Vagina (tissue), 2 donors: Measurements from ENCODE around the gene SIPA1. TPM values are rescaled to one million over a fixed set of nuclear protein-coding genes. Genes with fewer than 3 reads are reported as not detected.

Experiments
- DNase-seq, 2 donors: peaks; one replicate each; pipeline ENCODE4 v3.0.0-alpha.2; 2017; ENCODE audit errors: extremely low spot score in 2 of 2
- H3K27ac ChIP-seq: fragments of 200-600 bp; sonication (generic); one replicate; pipeline ENCODE4 v1.5.1; 2019
- H3K27me3 ChIP-seq: fragments of 200-600 bp; sonication (generic); one replicate; pipeline ENCODE4 v1.5.1; 2019
- H3K36me3 ChIP-seq, 2 donors: fragments of 200-600 bp; sonication (generic); one replicate each; pipeline ENCODE4 v1.5.1; 2017 to 2019
- H3K4me1 ChIP-seq: fragments of 200-600 bp; sonication (generic); one replicate; pipeline ENCODE4 v1.5.1; 2019
- H3K4me3 ChIP-seq, 2 donors: fragments of 200-600 bp; sonication (generic); 1 replicate in 1 of 2; 2 replicates in 1 of 2; pipeline ENCODE4 v1.5.1; 2016 to 2019
- H3K9me3 ChIP-seq: fragments of 200-600 bp; sonication (generic); one replicate; pipeline ENCODE4 v1.5.1; 2019
- POLR2A ChIP-seq, 2 donors: fragments of 450-650 bp; IDR thresholded peaks; one replicate each; pipeline ENCODE4 v1.6.1; 2017; ENCODE audit warnings: antibody characterized with exemption in 2 of 2, mild to moderate bottlenecking in 2 of 2, moderate library complexity in 2 of 2
- POLR2AphosphoS5 ChIP-seq, 2 donors: sonication (generic); formaldehyde crosslinking; IDR thresholded peaks; one replicate each; pipeline ENCODE4 v1.9.0; 2017; ENCODE audit warnings: antibody characterized with exemption in 2 of 2, mild to moderate bottlenecking in 2 of 2, low read depth in 1 of 2; ENCODE audit not compliant: insufficient read depth in 1 of 2
- intact Hi-C: fragments of 100-400 bp; cut with DNase I; formaldehyde crosslinking; loops from one replicate; pipeline ENCODE4 v1.15.1; 2023
- total RNA-seq: library from RNA; depleted of rRNA; stranded (reverse); fragments of >200 nt; gene quantifications from one replicate; pipeline ENCODE4 v1.2.3, GENCODE V29; 2016
- TF ChIP-seq, protein P1 (sequence below), 3 experiments: fragments of 450-650 bp in 2 of 3; fragments of 200-600 bp in 1 of 3; sonication (generic) in 1 of 3; IDR thresholded peaks; one replicate each; pipeline ENCODE4 v1.5.1; 2017 to 2019; ENCODE audit warnings: antibody characterized with exemption in 3 of 3, mild to moderate bottlenecking in 2 of 3, moderate library complexity in 2 of 3

SIPA1 gene
- total RNA-seq, 1 donor from 2014 or later: 63.3 TPM

- intact Hi-C loops: no loop called here
These were observed 33.6 kb upstream of the SIPA1 start for GRCh38 chr11:65604258-65604657.

DNA sequence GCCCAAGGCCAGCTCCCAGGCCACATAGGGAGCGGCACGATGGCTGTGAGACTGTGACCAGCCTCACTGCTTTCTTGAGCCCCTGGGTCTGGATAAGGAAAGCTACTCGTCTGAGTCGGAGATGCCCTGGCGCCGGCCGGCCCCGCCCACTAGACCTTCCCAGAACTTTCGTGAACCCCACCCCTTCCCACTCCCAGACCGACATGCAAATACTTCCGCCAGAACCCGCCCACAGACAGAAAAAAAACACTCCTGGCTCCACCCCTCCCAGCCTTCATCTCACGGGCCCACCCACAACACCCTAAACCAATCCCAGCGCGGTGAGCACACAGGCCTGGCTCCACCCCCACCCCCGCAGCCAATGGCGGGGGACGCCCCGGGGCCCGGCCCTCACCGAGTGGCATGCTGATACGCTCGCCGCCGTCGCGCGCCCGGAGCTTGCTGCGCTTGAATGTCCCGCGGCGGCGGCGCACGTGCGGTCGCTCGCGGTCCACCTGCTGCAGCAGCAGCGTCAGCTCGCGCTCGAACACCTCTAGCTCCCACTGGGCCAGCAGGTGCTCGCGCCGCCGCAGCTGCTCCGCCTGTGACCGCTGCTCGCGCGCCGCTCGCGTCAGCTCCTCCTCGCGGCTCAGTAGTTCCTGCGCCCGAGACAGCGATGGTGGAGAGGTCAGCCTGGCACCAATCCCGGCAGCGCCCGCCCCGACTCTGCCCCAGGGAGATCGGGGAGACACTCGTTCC is 30.9 kb upstream of the SIPA1 start:
- Histone ChIP-seq H3K27me3 (no peaks in the 10 kb centered on the region), H3K4me1 (peaks cover 49% of the 10 kb centered on the region), H3K9me3 (no peaks in the 10 kb centered on the region), H3K4me3 (peak overlapping the region; percentile 34 to 42), H3K27ac (peak overlapping the region; percentile 89), H3K36me3 (peaks cover 0 to 39% of the 10 kb centered on the region in 2 donors)
- DNase-seq: peak in 1 of 2 donors; percentile 98
- intact Hi-C loops: no loop called here
- peak; percentile 58 to 80 for TF ChIP-seq POLR2AphosphoS5 (IDR thresholded peaks at IDR 0.05; ENCODE audit: insufficient read depth in 1 of 2, low read depth in 1 of 2)
- TF ChIP-seq, protein P1, sequence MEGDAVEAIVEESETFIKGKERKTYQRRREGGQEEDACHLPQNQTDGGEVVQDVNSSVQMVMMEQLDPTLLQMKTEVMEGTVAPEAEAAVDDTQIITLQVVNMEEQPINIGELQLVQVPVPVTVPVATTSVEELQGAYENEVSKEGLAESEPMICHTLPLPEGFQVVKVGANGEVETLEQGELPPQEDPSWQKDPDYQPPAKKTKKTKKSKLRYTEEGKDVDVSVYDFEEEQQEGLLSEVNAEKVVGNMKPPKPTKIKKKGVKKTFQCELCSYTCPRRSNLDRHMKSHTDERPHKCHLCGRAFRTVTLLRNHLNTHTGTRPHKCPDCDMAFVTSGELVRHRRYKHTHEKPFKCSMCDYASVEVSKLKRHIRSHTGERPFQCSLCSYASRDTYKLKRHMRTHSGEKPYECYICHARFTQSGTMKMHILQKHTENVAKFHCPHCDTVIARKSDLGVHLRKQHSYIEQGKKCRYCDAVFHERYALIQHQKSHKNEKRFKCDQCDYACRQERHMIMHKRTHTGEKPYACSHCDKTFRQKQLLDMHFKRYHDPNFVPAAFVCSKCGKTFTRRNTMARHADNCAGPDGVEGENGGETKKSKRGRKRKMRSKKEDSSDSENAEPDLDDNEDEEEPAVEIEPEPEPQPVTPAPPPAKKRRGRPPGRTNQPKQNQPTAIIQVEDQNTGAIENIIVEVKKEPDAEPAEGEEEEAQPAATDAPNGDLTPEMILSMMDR (IDR thresholded peaks at IDR 0.05): no peak

More at GRCh38 chr11:65604258-65604657, 33.6 kb upstream of the SIPA1 start:
- peaks cover 21% of the 10 kb centered on the region for H3K4me1 ChIP-seq
- H3K27me3 ChIP-seq: no peaks in the 10 kb centered on the region
- TF ChIP-seq, protein P1 (IDR thresholded peaks at IDR 0.05): no peak
- TF ChIP-seq POLR2A (IDR thresholded peaks at IDR 0.05): no peak
- no peak for TF ChIP-seq POLR2AphosphoS5 (IDR thresholded peaks at IDR 0.05; ENCODE audit: insufficient read depth in 1 of 2, low read depth in 1 of 2)
- H3K9me3 ChIP-seq: no peaks in the 10 kb centered on the region
- H3K4me3 ChIP-seq: no peak overlapping the region
- H3K27ac ChIP-seq: no peak overlapping the region
- peaks cover 0 to 33% of the 10 kb centered on the region in 2 donors for H3K36me3 ChIP-seq
- DNase-seq: no peak

- Histone ChIP-seq H3K36me3 (peaks cover 0 to 38% of the 10 kb centered on the region in 2 donors), H3K9me3 (no peaks in the 10 kb centered on the region), H3K27me3 (no peaks in the 10 kb centered on the region), H3K27ac (no peak overlapping the region), H3K4me3 (peak overlapping the region; percentile 34 to 42), H3K4me1 (peaks cover 56% of the 10 kb centered on the region)
- TF ChIP-seq, protein P1 (IDR thresholded peaks at IDR 0.05): no peak
- no peak for TF ChIP-seq POLR2A (IDR thresholded peaks at IDR 0.05)
- TF ChIP-seq POLR2AphosphoS5 (IDR thresholded peaks at IDR 0.05; ENCODE audit: insufficient read depth in 1 of 2, low read depth in 1 of 2): no peak
- no peak for DNase-seq
- intact Hi-C loops: no loop called here
These were observed 30.1 kb upstream of the SIPA1 start for GRCh38 chr11:65607614-65608426.

- H3K4me1 ChIP-seq: peaks cover 67% of the 10 kb centered on the region
- no peaks in the 10 kb centered on the region for H3K9me3 ChIP-seq
- H3K4me3 ChIP-seq: no peak overlapping the region
- H3K27ac ChIP-seq: no peak overlapping the region
- no peaks in the 10 kb centered on the region for H3K27me3 ChIP-seq
- intact Hi-C loops: no loop called here
- TF ChIP-seq, protein P1 (IDR thresholded peaks at IDR 0.05): no peak
- TF ChIP-seq POLR2AphosphoS5 (IDR thresholded peaks at IDR 0.05; ENCODE audit: insufficient read depth in 1 of 2, low read depth in 1 of 2) (no peak), POLR2A (IDR thresholded peaks at IDR 0.05) (no peak)
- H3K36me3 ChIP-seq: peaks cover 0 to 24% of the 10 kb centered on the region in 2 donors
- DNase-seq: no peak
These were observed 28.7 kb upstream of the SIPA1 start for GRCh38 chr11:65609229-65609628.
